ENCODE data around the gene SLA2.
A peak's percentile ranks its signal among the peaks of the same experiment; 100 is the strongest.

Gene SLA2

GRCh38 chr20:36606158-36607066 lies 39.6 kb downstream of the SLA2 start:
- DNase-seq = no peak

- peak; percentile 81 to 87 for DNase-seq
Observed at GRCh38 chr20:36605399-36606157, 40.4 kb downstream of the SLA2 start, which contains the start of gene RAB5IF. TSS of gene RAB5IF (plus strand) at chr20:36605779. CDS start at chr20:36605952, 173 bp downstream.

GRCh38 chr20:36604952-36605398 lies 41.0 kb downstream of the SLA2 start:
- DNase-seq = no peak

GRCh38 chr20:36601540-36601939 lies 44.5 kb downstream of the SLA2 start:
- DNase-seq = no peak

GRCh38 chr20:36599912-36600345 lies 46.1 kb downstream of the SLA2 start:
- no peak for DNase-seq

GRCh38 chr20:36593347-36593929 lies 52.6 kb downstream of the SLA2 start:
- no peak for DNase-seq

GRCh38 chr20:36591854-36592641 lies 53.9 kb downstream of the SLA2 start:
- no peak for DNase-seq

GRCh38 chr20:36591281-36591680 lies 54.7 kb downstream of the SLA2 start:
- DNase-seq = no peak

- no peak for DNase-seq
Observed at GRCh38 chr20:36587388-36588070, 58.5 kb downstream of the SLA2 start.

GRCh38 chr20:36585410-36586125 lies 60.4 kb downstream of the SLA2 start:
- DNase-seq = no peak

- DNase-seq = no peak
Observed at GRCh38 chr20:36584018-36584481, 61.9 kb downstream of the SLA2 start.

- no peak for DNase-seq
Observed at GRCh38 chr20:36582821-36583220, 63.2 kb downstream of the SLA2 start.

- no peak for DNase-seq
Observed at GRCh38 chr20:36582322-36582721, 63.7 kb downstream of the SLA2 start.

GRCh38 chr20:36579996-36580545 lies 65.9 kb downstream of the SLA2 start:
- DNase-seq = no peak

- DNase-seq = no peak
Observed at GRCh38 chr20:36578356-36579041, 67.5 kb downstream of the SLA2 start.

- no peak for DNase-seq
Observed at GRCh38 chr20:36576081-36576445, 69.9 kb downstream of the SLA2 start.

- no peak for DNase-seq
Observed at GRCh38 chr20:36574366-36575135, 71.4 kb downstream of the SLA2 start.

GRCh38 chr20:36573798-36574365 lies 72.1 kb downstream of the SLA2 start:
- no peak for DNase-seq

All from cerebellar nuclear complex (tissue), 1 donor.